Adrenal gland (tissue), 5 donors: ENCODE measurements around the gene RBMX2.

Source experiments
- CTCF ChIP-seq, 6 experiments: fragments of 450-650 bp in 4 of 6; fragments of 200-600 bp in 2 of 6; sonication (generic) in 1 of 6; IDR thresholded peaks; 1 replicate in 5 of 6; 2 replicates in 1 of 6; pipeline versions ENCODE4 v1.5.1 to v1.8.0; 2016 to 2021; ENCODE audit warnings: antibody characterized with exemption in 6 of 6, mild to moderate bottlenecking in 2 of 6, moderate library complexity in 1 of 6
- POLR2A ChIP-seq, 2 donors: fragments of 450-650 bp; IDR thresholded peaks; one replicate each; pipeline ENCODE4 v1.6.1; 2017; ENCODE audit warnings: antibody characterized with exemption in 2 of 2, mild to moderate bottlenecking in 2 of 2, moderate library complexity in 1 of 2
- donor health status: DM: no; HTN: no; CAD: no.

GRCh38 chrX:130443875-130444274 is 42.1 kb downstream of the RBMX2 start:
- TF ChIP-seq CTCF (IDR thresholded peaks at IDR 0.05): no peak
- no peak for TF ChIP-seq POLR2A (IDR thresholded peaks at IDR 0.05)
